Esophagus muscularis mucosa (tissue), 4 donors: Measurements from ENCODE around the gene WNT5B.

Source experiments
- EP300 ChIP-seq: sonication (generic); formaldehyde crosslinking; IDR thresholded peaks from one replicate; pipeline ENCODE4 v1.6.1; 2017; ENCODE audit warnings: antibody characterized with exemption
- POLR2A ChIP-seq: fragments of 450-650 bp; IDR thresholded peaks from one replicate; pipeline ENCODE4 v1.6.1; 2017; ENCODE audit warnings: antibody characterized with exemption, moderate library complexity, mild to moderate bottlenecking, low read depth
- POLR2AphosphoS5 ChIP-seq, 2 donors: sonication (generic); formaldehyde crosslinking; IDR thresholded peaks; one replicate each; pipeline ENCODE4 v1.6.1; 2017; ENCODE audit warnings: antibody characterized with exemption in 2 of 2
- TF ChIP-seq, protein P1 (sequence below), 3 experiments: fragments of 200-600 bp in 2 of 3; fragments of 450-650 bp in 1 of 3; sonication (generic) in 2 of 3; IDR thresholded peaks; one replicate each; pipeline ENCODE4 v1.5.1; 2017 to 2019; ENCODE audit warnings: antibody characterized with exemption in 3 of 3, mild to moderate bottlenecking in 2 of 3, moderate library complexity in 1 of 3

DNA sequence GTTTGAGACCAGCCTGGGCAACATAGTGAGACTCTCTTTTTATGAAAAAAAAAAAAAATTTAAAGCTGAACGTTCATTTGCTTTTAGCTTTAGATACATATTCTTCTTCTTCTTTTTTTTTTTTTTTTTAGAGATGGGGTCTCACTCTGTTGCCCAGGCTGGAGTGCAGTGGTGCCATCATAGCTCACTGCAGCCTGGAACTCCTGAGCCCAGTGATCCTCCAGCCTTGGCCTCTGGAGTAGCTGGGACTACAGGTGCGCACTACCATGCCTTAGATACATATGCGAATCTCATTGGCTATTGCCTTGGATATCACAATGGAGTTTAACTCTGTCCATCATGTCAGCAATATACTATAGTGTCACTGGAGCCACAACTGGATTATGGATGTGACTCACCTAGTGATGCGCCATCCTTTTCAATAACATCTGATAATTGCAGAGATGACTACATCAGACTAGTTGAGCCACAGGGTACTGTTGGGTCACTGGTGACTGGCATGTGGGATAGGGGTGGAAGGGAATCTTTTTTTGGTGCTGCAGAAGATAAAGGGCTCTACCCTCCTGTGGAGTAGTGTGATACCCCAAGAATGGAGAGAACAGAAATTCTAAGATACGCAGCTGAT, 59.2 kb downstream of the WNT5B start:
- TF ChIP-seq POLR2A (no peak), POLR2AphosphoS5 (IDR thresholded peaks at IDR 0.05) (no peak), EP300 (no peak)
- TF ChIP-seq, protein P1, sequence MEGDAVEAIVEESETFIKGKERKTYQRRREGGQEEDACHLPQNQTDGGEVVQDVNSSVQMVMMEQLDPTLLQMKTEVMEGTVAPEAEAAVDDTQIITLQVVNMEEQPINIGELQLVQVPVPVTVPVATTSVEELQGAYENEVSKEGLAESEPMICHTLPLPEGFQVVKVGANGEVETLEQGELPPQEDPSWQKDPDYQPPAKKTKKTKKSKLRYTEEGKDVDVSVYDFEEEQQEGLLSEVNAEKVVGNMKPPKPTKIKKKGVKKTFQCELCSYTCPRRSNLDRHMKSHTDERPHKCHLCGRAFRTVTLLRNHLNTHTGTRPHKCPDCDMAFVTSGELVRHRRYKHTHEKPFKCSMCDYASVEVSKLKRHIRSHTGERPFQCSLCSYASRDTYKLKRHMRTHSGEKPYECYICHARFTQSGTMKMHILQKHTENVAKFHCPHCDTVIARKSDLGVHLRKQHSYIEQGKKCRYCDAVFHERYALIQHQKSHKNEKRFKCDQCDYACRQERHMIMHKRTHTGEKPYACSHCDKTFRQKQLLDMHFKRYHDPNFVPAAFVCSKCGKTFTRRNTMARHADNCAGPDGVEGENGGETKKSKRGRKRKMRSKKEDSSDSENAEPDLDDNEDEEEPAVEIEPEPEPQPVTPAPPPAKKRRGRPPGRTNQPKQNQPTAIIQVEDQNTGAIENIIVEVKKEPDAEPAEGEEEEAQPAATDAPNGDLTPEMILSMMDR (IDR thresholded peaks at IDR 0.05) = no peak
